DLD1 (cell line): Measurements from ENCODE around the gene ARID4B.
"Not testable (repeated sequence)": the region's sequence is repeated elsewhere in the genome, so short reads cannot be mapped to it uniquely, and the experiment has no call there.

Experiments used
- in situ Hi-C: cut with HindIII; loops from 2 replicates; pipeline ENCODE4 v1.10.0; 2017; ENCODE audit warnings: low sequenced_read_pairs

ARID4B gene

DNA sequence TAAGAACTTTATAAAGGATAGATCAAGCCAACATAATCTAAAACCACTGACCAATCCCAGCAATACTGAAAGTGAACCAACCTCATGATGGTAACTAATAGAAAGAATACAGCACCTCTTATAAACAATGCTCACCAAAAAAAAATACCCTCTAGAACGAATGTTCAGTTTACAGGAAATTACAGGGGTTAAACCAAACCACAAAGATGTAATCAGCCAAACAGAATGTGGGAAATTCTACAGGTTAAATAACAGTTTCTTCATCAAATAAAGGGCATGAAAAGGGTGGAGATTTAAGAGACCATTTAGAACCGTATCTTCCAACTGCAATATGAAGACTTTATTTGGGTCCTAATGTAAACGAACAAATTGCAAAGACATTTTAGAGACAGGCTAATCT, 30.4 kb downstream of the ARID4B start:
- in situ Hi-C loops, result no loop called here

DNA sequence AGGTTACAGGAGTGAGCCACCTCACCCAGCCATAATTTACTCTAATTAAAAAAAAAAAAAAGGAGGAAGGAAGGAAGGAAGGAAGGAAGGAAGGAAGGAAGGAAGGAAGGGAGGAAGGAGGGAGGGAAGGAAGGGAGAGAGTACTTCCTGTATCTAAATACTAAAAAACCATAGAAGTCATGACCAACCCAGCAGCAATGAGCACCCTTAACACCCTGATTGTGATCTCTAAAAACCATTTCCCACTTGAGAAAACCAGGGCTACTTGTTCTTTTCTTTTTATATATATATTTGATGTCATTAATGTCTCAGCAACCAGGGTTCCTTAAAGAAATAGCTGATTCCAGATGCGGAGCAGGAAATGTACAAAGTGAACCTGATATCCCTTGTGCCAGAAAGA, 31.2 kb downstream of the ARID4B start:
- in situ Hi-C loops, result no loop called here

DNA sequence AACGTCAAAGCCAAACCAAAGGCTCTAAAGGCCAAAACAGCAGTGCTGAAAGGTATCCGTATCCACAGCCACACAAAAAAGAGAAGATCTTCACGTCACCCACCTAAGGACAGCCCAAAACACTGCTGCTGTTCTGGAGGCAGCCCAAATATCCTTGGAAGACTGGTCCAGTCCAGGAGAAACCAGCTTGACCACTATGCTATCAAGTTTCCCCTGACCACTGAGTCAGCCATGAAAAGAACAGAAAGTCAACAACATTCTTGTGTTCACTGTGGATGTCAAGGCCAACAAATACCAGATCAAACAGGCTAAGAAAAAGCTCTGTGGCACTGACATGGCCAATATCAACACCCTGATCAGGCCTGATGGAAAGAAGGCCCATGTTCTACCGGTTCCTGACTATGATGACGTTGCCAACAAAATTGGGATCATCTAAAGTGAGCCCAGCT, 32.1 kb downstream of the ARID4B start:
- in situ Hi-C loops, result no loop called here

DNA sequence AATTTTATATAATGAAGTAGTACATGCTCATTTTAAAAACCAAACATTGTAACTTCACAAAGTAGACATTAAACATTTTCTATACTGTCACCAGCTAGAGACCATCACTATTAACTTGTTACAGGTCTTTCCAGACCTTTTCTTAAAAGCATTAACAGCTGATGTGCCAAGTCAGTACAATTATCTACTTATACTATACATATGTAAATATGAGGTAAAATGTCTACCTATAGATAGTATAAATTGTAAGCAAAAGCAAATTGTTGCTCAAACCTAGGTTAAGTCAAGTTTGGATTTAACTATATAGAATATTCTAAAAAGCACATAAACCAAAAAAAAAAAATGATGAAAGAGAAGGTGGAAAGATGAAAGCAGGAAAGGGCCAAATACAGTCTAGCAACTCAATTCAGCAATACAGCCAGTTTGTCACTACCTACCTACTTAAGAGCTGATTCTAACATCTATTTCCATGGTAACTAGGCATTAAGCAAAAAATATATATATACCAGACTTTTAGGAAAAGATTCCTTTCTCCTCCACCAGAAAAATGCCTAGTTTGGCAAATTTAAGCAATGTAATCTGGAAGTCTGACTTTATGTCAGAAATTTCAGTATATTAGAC, 34.5 kb downstream of the ARID4B start:
- in situ Hi-C loops, result no loop called here

DNA sequence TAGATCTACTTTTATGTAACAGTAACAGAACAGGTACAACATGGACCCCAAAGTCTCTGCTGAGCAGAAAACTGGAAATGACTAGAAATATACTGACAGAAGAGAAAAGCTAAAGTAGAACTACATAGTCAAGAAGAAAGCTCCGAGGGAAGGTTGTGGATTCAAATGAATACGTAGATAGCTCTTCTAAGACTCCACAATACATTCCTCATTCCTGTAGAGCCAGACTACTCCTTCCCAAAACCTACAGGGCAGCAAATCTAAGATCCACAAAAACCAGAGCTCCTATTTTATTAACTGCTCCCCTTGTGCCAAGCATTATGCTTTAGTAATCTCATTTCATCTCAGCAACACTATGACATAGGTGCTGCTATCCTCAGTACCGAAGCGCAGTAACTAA, 35.2 kb downstream of the ARID4B start:
- in situ Hi-C loops, result no loop called here

DNA sequence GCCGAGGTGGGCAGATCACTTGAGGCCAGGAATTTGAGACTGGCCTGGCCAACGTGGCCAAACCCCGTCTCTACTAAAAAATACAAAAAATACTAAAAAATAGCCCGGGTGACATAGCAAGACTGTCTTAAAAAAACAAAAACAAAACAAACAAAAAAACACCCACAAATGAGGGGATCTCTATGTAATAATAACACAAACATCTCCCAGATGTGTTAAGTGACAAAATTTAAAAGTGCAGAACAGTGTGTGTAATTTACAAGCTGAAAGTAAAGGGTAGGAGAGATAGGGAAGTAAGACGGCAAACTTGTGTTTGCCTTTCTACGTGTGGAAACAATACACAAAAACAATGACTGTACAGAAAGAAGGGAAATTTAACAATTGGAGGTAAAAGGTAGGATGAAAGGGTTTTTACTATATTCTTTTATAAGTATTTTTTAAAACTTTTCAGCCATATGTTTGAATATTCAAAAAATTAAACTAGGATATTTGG, 36.3 kb downstream of the ARID4B start:
- in situ Hi-C loops, result no loop called here

DNA sequence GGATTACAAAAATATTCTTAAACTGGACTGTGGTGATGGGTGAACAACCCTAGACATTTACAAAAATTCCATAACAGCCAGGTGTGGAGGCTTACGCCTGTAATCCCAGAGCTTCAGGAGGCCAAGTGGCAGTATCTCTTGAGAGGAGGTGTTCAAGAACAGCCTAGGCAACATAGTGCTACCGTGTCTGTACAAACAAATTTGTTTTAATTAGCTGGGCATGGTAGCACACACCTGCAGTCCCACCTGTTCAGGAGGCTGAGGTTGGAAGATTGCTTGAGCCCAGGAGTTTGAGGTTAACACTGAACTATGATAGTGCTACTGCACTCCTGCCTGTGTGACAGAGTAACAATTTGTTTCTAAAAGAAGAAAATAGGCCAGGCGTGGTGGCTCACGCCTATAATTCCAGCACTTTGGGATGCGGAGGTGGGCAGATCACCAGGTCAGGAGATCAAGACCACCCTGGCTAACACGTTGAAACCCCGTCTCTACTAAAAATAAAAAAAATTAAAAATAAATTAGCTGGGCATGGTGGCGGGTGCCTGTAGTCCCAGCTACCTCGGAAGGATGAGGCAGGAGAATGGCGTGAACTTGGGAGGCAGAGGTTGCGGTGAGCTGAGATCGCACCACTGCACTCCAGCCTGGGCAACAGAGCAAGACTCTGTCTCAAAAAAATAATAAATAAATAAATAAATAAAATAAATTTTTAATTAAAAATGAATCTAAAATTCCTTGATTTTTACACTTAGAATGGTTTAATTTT, 37.1 kb downstream of the ARID4B start:
- in situ Hi-C loops, result no loop called here

DNA sequence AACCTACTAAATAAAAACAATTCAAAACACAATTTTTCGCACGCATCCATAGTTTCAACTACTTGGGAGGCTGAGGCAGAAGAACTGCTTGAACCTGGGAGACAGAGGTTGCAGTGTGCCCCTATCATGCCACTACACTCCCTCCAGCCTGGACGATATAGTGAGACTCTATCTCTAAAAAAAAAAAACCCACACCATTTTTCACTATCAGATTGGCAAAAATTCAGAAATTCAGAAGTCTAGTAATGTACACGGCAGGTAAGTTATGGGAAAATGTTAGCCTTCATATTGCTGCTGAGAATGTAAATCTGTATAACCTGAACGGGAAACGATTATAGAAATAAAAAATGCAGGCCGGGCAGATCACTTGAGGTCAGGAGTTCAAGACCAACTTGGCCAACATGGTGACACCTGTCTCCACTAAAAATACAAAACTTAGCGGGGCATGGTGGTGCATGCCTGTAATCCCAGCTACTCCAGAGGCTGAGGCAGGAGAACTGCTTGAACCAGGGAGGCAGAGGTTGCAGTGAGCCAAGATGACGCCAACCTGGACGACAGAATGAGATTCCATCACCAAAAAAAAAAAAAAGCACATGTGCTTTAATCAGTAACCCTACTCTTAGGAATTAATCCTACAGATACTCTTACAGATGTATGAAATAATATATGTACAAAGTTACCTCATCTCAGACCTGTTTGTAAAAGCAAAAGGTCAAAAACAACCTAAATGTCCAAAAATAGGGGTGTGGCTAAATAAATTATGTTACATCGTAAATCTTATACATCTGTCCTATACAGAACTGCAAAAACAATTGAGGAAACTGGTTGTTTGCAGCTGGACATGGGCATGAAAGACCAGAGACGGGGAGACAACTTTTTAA, 37.9 kb downstream of the ARID4B start:
- in situ Hi-C loops, result no loop called here

DNA sequence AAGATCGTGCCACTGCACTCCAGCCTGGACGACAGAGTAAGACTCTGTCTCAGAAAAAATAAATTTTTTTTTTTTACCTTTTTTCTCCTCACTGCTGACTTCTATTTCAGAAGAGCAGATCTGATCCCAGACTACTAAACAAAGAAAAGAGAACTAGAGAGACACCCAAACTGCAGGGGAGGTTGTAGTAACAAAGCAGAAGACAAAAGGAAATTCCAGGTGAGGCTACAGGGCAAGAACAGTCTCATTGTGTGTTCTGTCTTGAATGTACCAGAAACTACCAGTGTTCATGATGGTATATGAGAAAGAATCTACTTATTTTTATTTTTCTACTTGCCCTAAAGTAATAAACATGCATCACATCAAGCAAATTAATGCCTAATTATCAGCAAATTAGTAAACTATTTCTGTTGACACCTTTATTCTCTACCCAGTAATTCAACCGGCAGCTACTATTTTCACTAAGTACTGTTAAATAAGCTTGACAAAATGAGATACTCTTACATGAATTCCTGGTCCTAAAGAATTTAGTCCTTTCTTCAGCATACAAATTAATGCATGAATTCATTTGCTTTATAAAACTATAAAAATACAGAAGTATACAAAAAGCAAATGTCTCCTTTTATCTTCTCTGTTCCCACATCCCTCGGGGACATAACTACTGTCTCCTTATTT, 40.6 kb downstream of the ARID4B start:
- in situ Hi-C loops, result no loop called here

DNA sequence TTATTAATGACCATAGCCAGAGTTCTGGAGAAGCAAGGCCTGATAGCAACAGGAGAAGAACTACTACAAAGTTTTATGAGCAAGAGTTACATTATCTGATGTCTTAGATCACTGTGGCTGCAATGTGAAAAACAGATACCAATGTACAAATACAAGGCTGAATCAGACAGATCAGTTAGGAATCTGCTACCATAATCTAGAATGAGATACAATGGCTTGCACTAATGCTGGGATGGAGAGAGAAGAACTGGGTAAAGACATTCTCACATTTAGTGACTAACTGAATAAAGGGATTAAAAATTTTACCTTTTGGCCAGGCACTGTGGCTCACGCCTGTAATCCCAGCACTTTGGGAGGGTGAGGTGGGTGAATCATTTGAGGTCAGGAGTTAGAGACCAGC, 41.3 kb downstream of the ARID4B start:
- in situ Hi-C loops, result no loop called here

DNA sequence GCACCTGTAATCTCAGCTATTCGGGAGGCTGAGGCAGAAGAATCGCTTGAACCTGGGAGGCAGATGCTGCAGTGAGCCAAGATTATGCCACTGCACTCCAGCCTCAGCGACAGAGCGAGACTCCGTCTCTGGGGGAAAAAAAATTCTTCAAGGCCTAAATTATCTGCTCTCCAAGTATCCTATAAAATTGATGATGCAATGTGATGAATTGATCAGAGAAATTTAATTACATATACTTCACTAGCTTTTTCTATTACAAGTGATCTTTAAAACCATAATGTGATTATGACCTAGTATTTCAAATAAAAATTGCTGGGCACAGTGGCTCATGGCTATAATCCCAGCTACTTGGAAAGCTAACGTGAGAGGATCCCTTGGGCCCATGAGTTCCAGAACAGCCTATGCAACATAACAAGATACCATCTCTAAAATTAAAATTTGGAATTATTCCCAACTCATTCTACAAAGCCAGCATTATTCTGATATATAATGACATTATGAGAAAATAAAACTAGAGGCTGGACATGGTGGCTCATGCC, 43.7 kb downstream of the ARID4B start:
- in situ Hi-C loops, result no loop called here

DNA sequence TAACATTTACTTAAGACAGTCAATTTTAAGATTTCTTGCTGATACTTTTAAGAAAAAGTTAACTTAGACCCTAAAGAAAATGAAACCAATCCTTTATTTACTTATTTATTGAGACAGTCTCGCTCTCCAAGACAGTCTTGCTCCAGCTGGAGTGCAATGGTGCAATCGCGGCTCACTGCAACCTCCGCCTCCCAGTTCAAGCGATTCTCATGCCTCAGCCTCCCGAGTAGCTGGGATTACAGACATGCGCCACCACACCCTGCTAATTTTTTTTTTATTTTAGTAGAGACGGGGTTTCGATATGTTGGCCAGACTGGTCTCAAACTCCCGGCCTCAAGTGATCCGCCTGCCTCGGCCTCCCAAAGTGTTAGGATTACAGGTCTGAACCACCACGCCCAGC, 44.3 kb downstream of the ARID4B start:
- in situ Hi-C loops, result not testable (repeated sequence)

DNA sequence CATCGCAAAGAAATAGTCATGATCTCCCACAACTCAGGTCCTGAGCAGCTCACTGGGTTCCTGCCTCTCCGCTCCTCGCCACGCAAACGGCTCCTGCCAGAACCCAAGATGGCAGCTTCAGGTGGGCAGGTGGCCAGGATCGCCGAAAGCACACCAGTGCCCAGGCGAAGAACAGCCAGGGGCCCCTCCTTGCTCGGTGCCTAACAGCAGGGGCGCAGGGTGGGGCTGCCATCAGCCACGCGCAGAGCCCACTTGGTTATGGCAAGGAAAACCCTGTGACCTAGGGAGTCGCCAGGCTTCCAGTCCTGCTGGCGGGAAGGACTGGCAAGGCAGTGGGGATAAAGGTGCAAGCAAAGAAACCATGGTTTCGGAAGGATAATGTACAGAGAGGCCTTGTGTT, 47.5 kb downstream of the ARID4B start:
- in situ Hi-C loops, result no loop called here

DNA sequence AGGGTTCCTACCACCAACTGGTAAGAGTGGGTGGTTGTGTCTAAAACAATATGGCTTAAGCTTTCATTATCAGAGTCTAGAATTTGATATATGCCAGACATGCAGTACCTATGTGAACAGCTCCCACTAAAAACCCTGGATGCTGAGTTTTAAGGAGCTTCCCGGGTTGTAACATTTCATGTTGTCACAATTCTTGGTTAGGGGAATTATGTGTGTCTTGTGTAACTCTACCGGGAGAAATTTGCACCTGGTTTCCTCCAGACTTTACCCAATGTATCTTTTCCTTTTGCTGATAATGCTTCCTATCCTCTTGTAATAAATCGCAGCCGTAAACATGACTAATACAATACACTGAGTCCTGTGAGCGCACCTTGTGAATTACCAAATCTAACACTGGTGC, 48.3 kb downstream of the ARID4B start:
- in situ Hi-C loops, result no loop called here

DNA sequence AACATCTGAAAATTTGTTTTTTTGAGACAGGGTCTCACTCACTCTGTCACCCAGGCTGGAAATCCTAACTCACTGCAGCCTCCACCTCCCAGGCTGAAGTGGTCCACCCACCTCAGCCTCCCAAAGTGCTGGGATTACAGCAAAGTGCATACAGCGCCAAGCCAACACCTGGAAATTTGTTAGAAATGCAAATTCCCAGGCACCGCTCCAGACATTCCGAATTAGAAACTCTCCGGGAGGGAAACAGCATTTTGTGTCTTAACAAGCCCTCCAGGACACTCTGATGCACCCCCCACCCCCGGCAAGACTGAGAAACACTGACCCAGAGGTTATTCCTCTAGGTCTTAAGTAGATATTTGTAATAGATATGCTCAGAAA, 49.1 kb downstream of the ARID4B start:
- in situ Hi-C loops, result no loop called here

DNA sequence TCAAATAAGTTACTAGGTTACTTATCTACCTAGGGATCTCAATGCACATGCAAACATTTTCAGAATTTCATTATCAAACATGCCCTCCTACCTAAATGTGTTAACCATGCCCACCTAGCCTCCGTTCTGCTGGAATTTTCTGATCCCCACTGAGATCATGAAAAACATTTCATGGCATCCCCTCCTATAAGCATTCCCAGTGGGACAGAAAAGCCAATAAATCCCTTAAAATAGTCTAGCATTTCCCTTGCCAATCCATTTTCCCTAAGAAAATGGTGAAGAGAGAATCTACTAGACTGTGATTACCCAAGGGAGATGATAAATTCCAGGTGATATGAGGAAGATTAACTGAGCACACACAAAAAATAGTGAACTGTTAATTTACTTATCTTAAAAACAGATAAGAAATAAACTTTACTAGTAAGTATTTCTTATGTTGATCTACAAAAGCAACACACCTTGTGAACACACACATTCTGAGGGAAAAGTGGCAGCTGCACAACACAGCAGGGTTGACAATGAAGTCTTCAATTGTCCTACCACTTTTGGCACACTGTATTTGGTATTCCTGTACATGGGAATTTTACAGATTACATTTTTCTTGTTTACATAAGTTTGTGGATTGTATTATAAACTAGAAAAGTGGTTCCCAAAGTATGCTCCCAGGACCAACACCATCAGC, 49.6 kb downstream of the ARID4B start:
- in situ Hi-C loops, result no loop called here

DNA sequence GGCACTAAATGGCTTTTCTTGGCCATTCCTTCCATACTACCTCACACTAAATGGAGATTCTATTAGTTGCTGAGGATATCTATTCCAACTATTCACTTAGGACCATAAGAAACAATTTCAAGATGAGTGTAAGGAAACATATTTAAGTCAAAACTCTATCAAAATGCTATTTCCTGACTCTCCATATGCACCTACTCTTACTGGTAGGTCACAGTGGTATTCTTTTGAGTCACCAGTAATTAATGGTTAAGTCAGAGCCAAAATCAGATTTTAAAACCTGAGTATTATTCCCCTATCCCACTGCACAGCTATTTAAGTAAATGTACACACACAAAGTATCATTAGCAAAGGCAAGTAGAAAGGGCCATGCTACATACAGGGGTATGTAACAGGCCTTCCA, 50.3 kb downstream of the ARID4B start:
- in situ Hi-C loops, result no loop called here

DNA sequence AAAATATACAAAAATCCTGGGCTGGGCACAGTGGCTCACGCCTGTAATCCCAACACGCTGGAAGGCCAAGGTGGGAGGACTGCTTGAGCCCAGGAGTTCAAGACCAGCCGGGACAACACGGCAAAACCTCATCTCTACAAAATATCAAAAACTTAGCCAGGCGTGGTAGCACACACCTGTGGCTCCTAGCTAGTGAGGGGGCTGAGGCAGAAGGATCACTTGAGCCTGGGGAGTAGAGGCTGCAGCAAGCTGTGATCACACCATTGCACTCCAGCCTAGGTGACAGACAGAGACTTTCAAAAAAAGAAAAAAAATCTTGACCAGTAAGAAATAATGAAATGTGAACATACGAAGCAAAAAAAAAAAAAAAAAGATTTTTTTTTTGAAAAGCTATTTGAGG, 52.1 kb downstream of the ARID4B start:
- in situ Hi-C loops, result no loop called here

DNA sequence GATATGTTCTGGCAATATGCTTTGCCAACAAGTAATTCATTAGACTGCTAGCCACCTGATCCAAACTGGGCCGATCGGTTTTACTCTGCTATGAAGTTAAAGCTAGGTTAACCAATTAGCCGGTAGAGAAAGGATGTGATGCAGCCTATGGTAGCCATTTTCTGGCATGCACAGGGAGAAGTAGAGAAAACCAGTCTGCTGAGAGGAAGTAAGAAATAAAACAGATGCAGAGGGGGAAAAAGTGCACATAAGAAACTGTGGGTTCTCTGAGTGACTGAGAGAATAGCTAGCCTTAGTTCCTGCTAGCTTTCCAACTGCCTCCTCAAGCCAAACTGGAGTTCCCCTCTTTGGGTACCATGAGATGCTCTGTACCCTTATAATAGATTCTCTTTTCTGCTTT, 52.8 kb downstream of the ARID4B start:
- in situ Hi-C loops, result no loop called here

DNA sequence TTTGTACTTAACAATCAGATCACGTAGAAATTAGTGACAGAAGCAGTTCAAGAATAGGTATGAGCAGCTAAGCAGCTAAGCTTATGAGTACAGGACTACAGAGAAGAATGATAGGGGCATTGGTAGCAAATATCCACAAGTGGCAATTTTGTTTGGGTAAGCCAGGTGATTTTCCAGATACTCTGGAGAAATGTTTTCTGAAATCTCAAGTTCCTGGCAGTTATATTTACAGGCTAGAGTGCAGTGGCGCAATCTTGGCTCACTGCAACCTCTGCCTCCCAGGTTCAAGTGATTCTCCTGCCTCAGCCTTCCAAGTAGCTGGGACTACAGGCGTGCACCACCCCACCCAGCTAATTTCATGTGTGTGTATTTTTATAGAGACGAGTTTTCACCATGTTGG, 55.1 kb downstream of the ARID4B start:
- in situ Hi-C loops, result no loop called here
